Dermis blood vessel endothelial cell (primary cell): ENCODE data around the gene TMEM14B. TPM values are rescaled to one million over a fixed set of nuclear protein-coding genes. Genes with fewer than 3 reads are reported as not detected.
"Not testable (repeated sequence)": the region's sequence is repeated elsewhere in the genome, so short reads cannot be mapped to it uniquely, and the experiment has no call there.

ENCODE experiments used
- DNase-seq: peaks from one replicate; pipeline ENCODE4 v3.0.0; 2010
- total RNA-seq: library from RNA; depleted of rRNA; stranded (reverse); fragments of >200 nt; gene quantifications from 2 replicates; pipeline ENCODE4 v1.2.3, GENCODE V29; 2014

Gene TMEM14B
- total RNA-seq = 47.7 and 69.6 TPM in 2 replicates

GRCh38 chr6:10747251-10747972 is at the start of gene TMEM14B:
Gene TMEM14B, plus strand, starts transcription at chr6:10747805. Its CDS starts 1,441 bp downstream, at chr6:10749246.
- peak; percentile 98 for DNase-seq

- DNase-seq = no peak
These were observed 33.6 kb upstream of the TMEM14B start for GRCh38 chr6:10713962-10714361.

GRCh38 chr6:10719296-10719963 is 28.2 kb upstream of the TMEM14B start:
- peak; percentile 48 for DNase-seq

- DNase-seq = no peak
These were observed 27.7 kb upstream of the TMEM14B start for GRCh38 chr6:10719964-10720264.

- DNase-seq = peak; percentile 54
These were observed 27.2 kb upstream of the TMEM14B start for GRCh38 chr6:10720265-10720959.

- peak; percentile 17 for DNase-seq
These were observed 26.4 kb upstream of the TMEM14B start for GRCh38 chr6:10720960-10721849.

GRCh38 chr6:10721850-10722569 is 25.6 kb upstream of the TMEM14B start:
- DNase-seq = no peak

- no peak for DNase-seq
These were observed 25.1 kb upstream of the TMEM14B start for GRCh38 chr6:10722570-10722819.

GRCh38 chr6:10722820-10723566 is 24.6 kb upstream of the TMEM14B start, which contains the start of gene TMEM14C:
Gene TMEM14C, plus strand, starts transcription at chr6:10723070. Its CDS starts 1,544 bp downstream, at chr6:10724614.
- peak; percentile 98 for DNase-seq

GRCh38 chr6:10723567-10723881 is 24.1 kb upstream of the TMEM14B start:
- no peak for DNase-seq

GRCh38 chr6:10725044-10725443 is 22.6 kb upstream of the TMEM14B start:
- no peak for DNase-seq

GRCh38 chr6:10725716-10726115 is 21.9 kb upstream of the TMEM14B start:
- no peak for DNase-seq

- DNase-seq = no peak
These were observed 17.4 kb upstream of the TMEM14B start for GRCh38 chr6:10730254-10730653.

GRCh38 chr6:10733151-10733715 is 14.4 kb upstream of the TMEM14B start:
- no peak for DNase-seq

GRCh38 chr6:10733863-10734262 is 13.7 kb upstream of the TMEM14B start:
- DNase-seq = no peak

GRCh38 chr6:10736731-10737130 is 10.9 kb upstream of the TMEM14B start:
- no peak for DNase-seq

- no peak for DNase-seq
These were observed 7.5 kb upstream of the TMEM14B start for GRCh38 chr6:10740061-10740460.

- DNase-seq = not testable (repeated sequence)
These were observed 6.0 kb upstream of the TMEM14B start for GRCh38 chr6:10741643-10742042.

- DNase-seq = no peak
These were observed 5.4 kb upstream of the TMEM14B start for GRCh38 chr6:10742251-10742650.

GRCh38 chr6:10743515-10743914 is 4.1 kb upstream of the TMEM14B start:
- DNase-seq = no peak

- no peak for DNase-seq
These were observed 2.5 kb upstream of the TMEM14B start for GRCh38 chr6:10745116-10745515.

- no peak for DNase-seq
These were observed 722 bp upstream of the TMEM14B start for GRCh38 chr6:10746915-10747250.
